Ascending aorta (tissue), 2 donors: ENCODE results near the gene KASH5. TPM values are rescaled to one million over a fixed set of nuclear protein-coding genes. Genes with fewer than 3 reads are reported as not detected.

Source experiments
- DNase-seq, 2 donors: peaks; one replicate each; pipeline ENCODE4 v3.0.0-alpha.2; 2019; ENCODE audit warnings: low spot score in 2 of 2
- H3K27ac ChIP-seq, 2 donors: fragments of 200-600 bp; sonication (generic); one replicate each; pipeline ENCODE4 v1.5.1; 2016 to 2017; ENCODE audit warnings: mild to moderate bottlenecking in 1 of 2
- H3K27me3 ChIP-seq: fragments of 200-600 bp; sonication (generic); one replicate; pipeline ENCODE4 v1.5.1; 2017
- H3K36me3 ChIP-seq, 2 donors: fragments of 200-600 bp; sonication (generic); one replicate each; pipeline ENCODE4 v1.5.1; 2016
- H3K4me1 ChIP-seq, 2 donors: fragments of 200-600 bp; sonication (generic); one replicate each; pipeline ENCODE4 v1.5.1; 2016 to 2017; ENCODE audit warnings: mild to moderate bottlenecking in 1 of 2
- H3K4me3 ChIP-seq, 2 donors: fragments of 200-600 bp; sonication (generic); one replicate each; pipeline ENCODE4 v1.5.1; 2016 to 2017; ENCODE audit warnings: mild to moderate bottlenecking in 1 of 2
- H3K9me3 ChIP-seq, 2 donors: fragments of 200-600 bp; sonication (generic); one replicate each; pipeline ENCODE4 v1.5.1; 2016
- CTCF ChIP-seq, 3 experiments: fragments of 200-600 bp in 2 of 3; fragments of 450-650 bp in 1 of 3; sonication (generic) in 2 of 3; IDR thresholded peaks; one replicate each; pipeline ENCODE4 v1.5.1; 2016 to 2019; ENCODE audit warnings: antibody characterized with exemption in 3 of 3, mild to moderate bottlenecking in 1 of 3, moderate library complexity in 1 of 3
- intact Hi-C: fragments of 100-400 bp; cut with DNase I; formaldehyde crosslinking; loops from one replicate; pipeline ENCODE4 v1.15.1; 2023
- total RNA-seq: library from RNA; depleted of rRNA; stranded (reverse); fragments of >200 nt; gene quantifications from one replicate; pipeline ENCODE4 v1.1.0, GENCODE V29; 2016

Gene KASH5
- total RNA-seq, 1 donor from 2014 or later: not detected

- no peak overlapping the region for H3K4me3 ChIP-seq
- DNase-seq: no peak
- no peaks in the 10 kb centered on the region for H3K27me3 ChIP-seq
- TF ChIP-seq CTCF (IDR thresholded peaks at IDR 0.05): no peak
- H3K27ac ChIP-seq: no peak overlapping the region
- H3K9me3 ChIP-seq: no peaks in the 10 kb centered on the region
- H3K36me3 ChIP-seq: no peaks in the 10 kb centered on the region
- intact Hi-C loops: no loop called here
- no peaks in the 10 kb centered on the region for H3K4me1 ChIP-seq
Measured at GRCh38 chr19:49395581-49396407, 7.7 kb downstream of the KASH5 start.

GRCh38 chr19:49396738-49397505 is 8.9 kb downstream of the KASH5 start:
- Histone ChIP-seq H3K36me3 (no peaks in the 10 kb centered on the region), H3K27ac (no peak overlapping the region), H3K27me3 (no peaks in the 10 kb centered on the region), H3K4me3 (no peak overlapping the region), H3K4me1 (no peaks in the 10 kb centered on the region), H3K9me3 (no peaks in the 10 kb centered on the region)
- no peak for DNase-seq
- intact Hi-C loops: no loop called here
- no peak for TF ChIP-seq CTCF (IDR thresholded peaks at IDR 0.05)

GRCh38 chr19:49398001-49398615 is 10.1 kb downstream of the KASH5 start:
- intact Hi-C loops: no loop called here
- no peaks in the 10 kb centered on the region for H3K27me3 ChIP-seq

GRCh38 chr19:49398931-49399330 is 10.9 kb downstream of the KASH5 start:
- intact Hi-C loops: no loop called here
- Histone ChIP-seq H3K9me3 (no peaks in the 10 kb centered on the region), H3K4me1 (no peaks in the 10 kb centered on the region), H3K27me3 (no peaks in the 10 kb centered on the region), H3K36me3 (no peaks in the 10 kb centered on the region), H3K27ac (no peak overlapping the region), H3K4me3 (no peak overlapping the region)
- no peak for TF ChIP-seq CTCF (IDR thresholded peaks at IDR 0.05)
- no peak for DNase-seq

More at GRCh38 chr19:49398001-49398615, 10.1 kb downstream of the KASH5 start:
- TF ChIP-seq CTCF (IDR thresholded peaks at IDR 0.05): no peak
- no peak for DNase-seq
- Histone ChIP-seq H3K27ac (no peak overlapping the region), H3K36me3 (no peaks in the 10 kb centered on the region), H3K4me1 (no peaks in the 10 kb centered on the region), H3K4me3 (no peak overlapping the region), H3K9me3 (no peaks in the 10 kb centered on the region)

- H3K27ac ChIP-seq: no peak overlapping the region
Measured at GRCh38 chr19:49400029-49400428, 12.0 kb downstream of the KASH5 start.

More at GRCh38 chr19:49400029-49400428, 12.0 kb downstream of the KASH5 start:
- Histone ChIP-seq H3K9me3 (no peaks in the 10 kb centered on the region), H3K4me1 (no peaks in the 10 kb centered on the region), H3K36me3 (no peaks in the 10 kb centered on the region), H3K4me3 (no peak overlapping the region), H3K27me3 (no peaks in the 10 kb centered on the region)
- no peak for DNase-seq
- intact Hi-C loops: no loop called here
- TF ChIP-seq CTCF (IDR thresholded peaks at IDR 0.05): no peak
